WTC11 (cell line): Measurements from ENCODE around the gene CNTN5. TPM values are rescaled to one million over a fixed set of nuclear protein-coding genes. Genes with fewer than 3 reads are reported as not detected.

Experiments
- ATAC-seq: fragments of 200-7000 bp; cut with Tn5 transposase; 2 replicates; pipeline ENCODE4 v1.10.0; 2021; ENCODE audit warnings: mild to moderate bottlenecking, moderate library complexity
- CTCF ChIA-PET: fragments of 300-600 bp; sonication (Branson Sonifier 250); formaldehyde crosslinking; loops from one replicate; lab custom pipeline; 2021; ENCODE audit warnings: antibody characterized with exemption; lab: Charles Lee
- POLR2A ChIA-PET: fragments of 350-600 bp; sonication (Branson Sonifier 250); formaldehyde crosslinking; loops from one replicate; lab custom pipeline; 2021; ENCODE audit warnings: antibody characterized with exemption; lab: Charles Lee
- DNase-seq: peaks from one replicate; pipeline ENCODE4 v3.0.0; 2021; ENCODE audit warnings: low spot score
- H3K27ac Mint-ChIP-seq: 2 replicates; pipeline ENCODE4 v1.8.0; 2021; ENCODE audit warnings: mixed read lengths
- H3K27me3 Mint-ChIP-seq: 2 replicates; pipeline ENCODE4 v1.8.0; 2021; ENCODE audit warnings: low read depth, mild to moderate bottlenecking, moderate library complexity, mixed read lengths
- H3K36me3 Mint-ChIP-seq: 2 replicates; pipeline ENCODE4 v1.8.0; 2021; ENCODE audit warnings: mixed read lengths
- H3K4me1 Mint-ChIP-seq: 2 replicates; pipeline ENCODE4 v1.8.0; 2022; ENCODE audit warnings: mixed read lengths
- H3K4me3 Mint-ChIP-seq: 2 replicates; pipeline ENCODE4 v1.8.0; 2021; ENCODE audit warnings: mild to moderate bottlenecking, moderate library complexity, mixed read lengths
- H3K9me3 Mint-ChIP-seq: 2 replicates; pipeline ENCODE4 v1.8.0; 2021; ENCODE audit warnings: mixed read lengths
- ATF6 ChIP-seq: sonication (generic); formaldehyde crosslinking; IDR thresholded peaks from 2 replicates; pipeline ENCODE4 v1.8.1; 2023; ENCODE audit warnings: mild to moderate bottlenecking, missing genetic modification reagents
- CREB1 ChIP-seq: sonication (generic); formaldehyde crosslinking; IDR thresholded peaks from 2 replicates; pipeline ENCODE4 v1.8.0; 2023; ENCODE audit warnings: mild to moderate bottlenecking, missing genetic modification reagents
- E2F5 ChIP-seq: sonication (generic); formaldehyde crosslinking; IDR thresholded peaks from 2 replicates; pipeline ENCODE4 v1.8.1; 2022; ENCODE audit warnings: mild to moderate bottlenecking, moderate library complexity, missing genetic modification reagents
- ERG ChIP-seq: fragments of 250-450 bp; sonication (Bioruptor Pico); IDR thresholded peaks from 2 replicates; pipeline ENCODE4 v1.8.0; 2021; ENCODE audit warnings: mild to moderate bottlenecking
- ESRRA ChIP-seq: sonication (generic); formaldehyde crosslinking; IDR thresholded peaks from 2 replicates; pipeline ENCODE4 v1.8.1; 2022; ENCODE audit warnings: mild to moderate bottlenecking, missing genetic modification reagents, borderline replicate concordance
- FOXJ3 ChIP-seq: sonication (generic); formaldehyde crosslinking; IDR thresholded peaks from 2 replicates; pipeline ENCODE4 v1.9.0; 2021; ENCODE audit warnings: missing genetic modification reagents, mild to moderate bottlenecking, borderline replicate concordance
- NFYB ChIP-seq: sonication (generic); formaldehyde crosslinking; conservative IDR thresholded peaks from 2 replicates; pipeline ENCODE4 v1.8.0; 2022; ENCODE audit warnings: low read depth, missing genetic modification reagents
- OVOL2 ChIP-seq: fragments of 250-450 bp; sonication (Bioruptor Pico); IDR thresholded peaks from 2 replicates; pipeline ENCODE4 v1.9.0; 2021; ENCODE audit warnings: mild to moderate bottlenecking, borderline replicate concordance
- PREB ChIP-seq: sonication (generic); formaldehyde crosslinking; IDR thresholded peaks from 2 replicates; pipeline ENCODE4 v1.8.1; 2022; ENCODE audit warnings: mild to moderate bottlenecking, missing genetic modification reagents, moderate library complexity, borderline replicate concordance
- PRRX2 ChIP-seq: fragments of 250-450 bp; sonication (Bioruptor Pico); IDR thresholded peaks from 2 replicates; pipeline ENCODE4 v1.8.0; 2021; ENCODE audit warnings: mild to moderate bottlenecking
- TCF7 ChIP-seq: sonication (generic); formaldehyde crosslinking; IDR thresholded peaks from 2 replicates; pipeline ENCODE4 v1.8.0; 2022; ENCODE audit warnings: mild to moderate bottlenecking, low read depth, missing genetic modification reagents, moderate library complexity
- TEAD4 ChIP-seq: sonication (generic); formaldehyde crosslinking; IDR thresholded peaks from 2 replicates; pipeline ENCODE4 v1.8.0; 2022; ENCODE audit warnings: mild to moderate bottlenecking, missing genetic modification reagents
- USF1 ChIP-seq: sonication (generic); formaldehyde crosslinking; IDR thresholded peaks from 2 replicates; pipeline ENCODE4 v1.8.0; 2022; ENCODE audit warnings: mild to moderate bottlenecking, missing genetic modification reagents
- USF2 ChIP-seq: sonication (generic); formaldehyde crosslinking; IDR thresholded peaks from 2 replicates; pipeline ENCODE4 v1.8.1; 2023; ENCODE audit warnings: mild to moderate bottlenecking, missing genetic modification reagents, moderate library complexity
- ZMAT4 ChIP-seq: fragments of 250-450 bp; sonication (Bioruptor Pico); IDR thresholded peaks from 2 replicates; pipeline ENCODE4 v1.9.0; 2021; ENCODE audit warnings: mild to moderate bottlenecking
- ZNF121 ChIP-seq: sonication (generic); formaldehyde crosslinking; IDR thresholded peaks from 2 replicates; pipeline ENCODE4 v1.8.0; 2023; ENCODE audit warnings: missing genetic modification reagents
- ZNF219 ChIP-seq: sonication (generic); formaldehyde crosslinking; IDR thresholded peaks from 2 replicates; pipeline ENCODE4 v1.8.0; 2023; ENCODE audit warnings: missing genetic modification reagents, mild to moderate bottlenecking, borderline replicate concordance
- ZNF232 ChIP-seq: sonication (generic); formaldehyde crosslinking; IDR thresholded peaks from 2 replicates; pipeline ENCODE4 v1.8.0; 2022; ENCODE audit warnings: mild to moderate bottlenecking, missing genetic modification reagents
- ZNF263 ChIP-seq: sonication (generic); formaldehyde crosslinking; IDR thresholded peaks from 2 replicates; pipeline ENCODE4 v1.8.1; 2022; ENCODE audit warnings: low read depth, mild to moderate bottlenecking, moderate library complexity, missing genetic modification reagents
- ZNF317 ChIP-seq: sonication (generic); formaldehyde crosslinking; IDR thresholded peaks from 2 replicates; pipeline ENCODE4 v1.8.1; 2023; ENCODE audit warnings: low read depth, mild to moderate bottlenecking, moderate library complexity, missing genetic modification reagents, borderline replicate concordance
- ZNF671 ChIP-seq: fragments of 250-450 bp; sonication (Bioruptor Pico); IDR thresholded peaks from 2 replicates; pipeline ENCODE4 v1.8.0; 2021; ENCODE audit warnings: mild to moderate bottlenecking
- total RNA-seq: library from RNA; stranded (reverse); gene quantifications from 3 replicates; pipeline ENCODE4 v1.2.3, GENCODE V29; 2021

Gene CNTN5
- total RNA-seq, 1 experiment from 2014 or later: 0.07 TPM

GRCh38 chr11:99640671-99641070 is 619.9 kb downstream of the CNTN5 start (continued):
- TF ChIP-seq ERG (CRISPR knock-in tag) (no peak), ATF6 (CRISPR knock-in tag) (no peak), ESRRA (CRISPR knock-in tag) (no peak), ZNF121 (CRISPR knock-in tag) (no peak), ZNF263 (CRISPR knock-in tag) (no peak), E2F5 (CRISPR knock-in tag) (no peak)

GRCh38 chr11:99645934-99646333 is 625.2 kb downstream of the CNTN5 start:
- no peak overlapping the region for H3K27ac Mint-ChIP-seq
- no peaks in the 10 kb centered on the region; the same call in 1 of the 2 replicates for H3K36me3 Mint-ChIP-seq
- DNase-seq (no peak), ATAC-seq (no peak)
- no peak for TF ChIP-seq USF2 (CRISPR knock-in tag)
- no peak for TF ChIP-seq ZNF219
- TF ChIP-seq ZNF121 (CRISPR knock-in tag): no peak
- TF ChIP-seq PREB: no peak
- no peak for TF ChIP-seq FOXJ3
- no peak for TF ChIP-seq TEAD4
- no peak for TF ChIP-seq OVOL2 (CRISPR knock-in tag)
- TF ChIP-seq ZNF317: no peak
- no peak for TF ChIP-seq ZMAT4 (CRISPR knock-in tag)
- no peak for TF ChIP-seq TCF7 (CRISPR knock-in tag)
- TF ChIP-seq PRRX2 (CRISPR knock-in tag): no peak
- TF ChIP-seq ZNF671 (CRISPR knock-in tag): no peak
- no peaks in the 10 kb centered on the region for H3K27me3 Mint-ChIP-seq
- POLR2A ChIA-PET: no interaction called here
- no peak overlapping the region for H3K4me3 Mint-ChIP-seq
- H3K9me3 Mint-ChIP-seq: peaks cover 10% of the 10 kb centered on the region; the same call in 1 of the 2 replicates
- CTCF ChIA-PET: no interaction called here
- H3K4me1 Mint-ChIP-seq: no peaks in the 10 kb centered on the region

GRCh38 chr11:99670067-99670676 is 649.4 kb downstream of the CNTN5 start:
- CTCF ChIA-PET: no interaction called here
- POLR2A ChIA-PET: no interaction called here
- DNase-seq (no peak), ATAC-seq (no peak)
- Mint-ChIP-seq H3K27me3 (no peaks in the 10 kb centered on the region), H3K36me3 (no peaks in the 10 kb centered on the region), H3K4me3 (no peak overlapping the region), H3K9me3 (peaks cover 5% of the 10 kb centered on the region; the same call in 1 of the 2 replicates), H3K4me1 (no peaks in the 10 kb centered on the region), H3K27ac (no peak overlapping the region)
- TF ChIP-seq USF1 (no peak), ZNF232 (no peak), FOXJ3 (no peak), ERG (CRISPR knock-in tag) (no peak), ATF6 (CRISPR knock-in tag) (no peak), CREB1 (CRISPR knock-in tag) (no peak), NFYB (no peak)
